GM12878 (cell line): ENCODE data around the gene CCNY. TPM values are rescaled to one million over a fixed set of nuclear protein-coding genes. Genes with fewer than 3 reads are reported as not detected.

Experiments
- ATAC-seq: fragments of 200-7000 bp; cut with Tn5 transposase; 3 replicates; pipeline ENCODE4 v1.9.1; 2020; ENCODE audit warnings: mild to moderate bottlenecking, moderate library complexity
- BruUV-seq: library from RNA; stranded (reverse); fragments of 400-500 nt; replicated peaks from 2 replicates; lab custom pipeline; 2021; lab: Mats Ljungman, UMichigan
- CTCF ChIA-PET: fragments of 300-600 bp; sonication (Branson Sonifier 250); formaldehyde crosslinking; extraction: SDS; loops from one replicate; lab custom pipeline; 2021; ENCODE audit warnings: inconsistent platforms; lab: Yijun Ruan, JAX
- POLR2A ChIA-PET: fragments of 350-600 bp; formaldehyde crosslinking; extraction: SDS; loops from one replicate; lab custom pipeline; 2021; ENCODE audit warnings: inconsistent platforms; lab: Charles Lee
- RAD21 ChIA-PET: fragments of 300-600 bp; sonication (Branson Sonifier 250); formaldehyde crosslinking; loops from one replicate; lab custom pipeline; 2023; ENCODE audit warnings: antibody characterized with exemption; ENCODE audit not compliant: unreplicated experiment; lab: Charles Lee
- SMC1A ChIA-PET: fragments of 300-600 bp; sonication (Branson Sonifier 250); formaldehyde crosslinking; loops from one replicate; lab custom pipeline; 2023; ENCODE audit not compliant: unreplicated experiment, uncharacterized antibody; lab: Charles Lee
- DNase-seq: peaks from one replicate; pipeline ENCODE4 v3.0.0-alpha.2; 2011; ENCODE audit warnings: low read depth, low spot score
- FAIRE-seq: peaks from 3 replicates; lab custom pipeline; 2011; peaks lifted over from hg19 to GRCh38; lab: Jason Lieb, UNC
- H2AFZ ChIP-seq: 2 replicates; pipeline ENCODE4 v1.6.0; 2011; ENCODE audit warnings: low read depth, low read length, control low read depth; ENCODE audit not compliant: control insufficient read depth
- H3K27ac ChIP-seq: 2 replicates; pipeline ENCODE4 v1.5.1; 2011; ENCODE audit warnings: control low read depth; ENCODE audit not compliant: control insufficient read depth, insufficient read depth
- H3K27me3 ChIP-seq, 2 experiments: replicated peaks in 1 of 2; 2 replicates each; pipeline versions ENCODE4 v1.6.0 to v1.6.1; 2011; ENCODE audit warnings: low read length in 1 of 2; ENCODE audit not compliant: control insufficient read depth in 2 of 2, insufficient read depth in 2 of 2
- H3K36me3 ChIP-seq, 2 experiments: 2 replicates each; pipeline ENCODE4 v1.5.1; 2011; ENCODE audit warnings: low read length in 1 of 2; ENCODE audit not compliant: control insufficient read depth in 2 of 2, insufficient read depth in 2 of 2
- H3K4me1 ChIP-seq: 2 replicates; pipeline ENCODE4 v1.6.1; 2011; ENCODE audit warnings: mild to moderate bottlenecking, low read length, moderate library complexity, mixed read lengths; ENCODE audit not compliant: control insufficient read depth, insufficient read depth
- H3K4me2 ChIP-seq: 2 replicates; pipeline ENCODE4 v1.6.0; 2011; ENCODE audit warnings: control low read depth; ENCODE audit not compliant: control insufficient read depth, insufficient read depth
- H3K4me3 ChIP-seq: fragments of 200-600 bp; sonication (generic); 2 replicates; pipeline ENCODE4 v1.5.1; 2016
- H3K79me2 ChIP-seq: 2 replicates; pipeline ENCODE4 v1.6.0; 2011; ENCODE audit warnings: low read length; ENCODE audit not compliant: control insufficient read depth, insufficient read depth
- H3K9ac ChIP-seq: 2 replicates; pipeline ENCODE4 v1.8.0; 2011; ENCODE audit warnings: low read length, control low read depth, mixed read lengths; ENCODE audit not compliant: control insufficient read depth, insufficient read depth
- H3K9me3 ChIP-seq: replicated peaks from 3 replicates; pipeline ENCODE4 v1.5.1; 2011; ENCODE audit warnings: mild to moderate bottlenecking, low read length; ENCODE audit not compliant: control insufficient read depth, insufficient read depth
- H4K20me1 ChIP-seq: 2 replicates; pipeline ENCODE4 v1.6.0; 2011; ENCODE audit not compliant: control insufficient read depth, insufficient read depth
- CREM ChIP-seq: IDR thresholded peaks from 2 replicates; pipeline ENCODE4 v1.6.1; 2014; ENCODE audit warnings: antibody characterized with exemption, low read depth
- E2F8 ChIP-seq: fragments of 450-650 bp; IDR thresholded peaks from 2 replicates; pipeline ENCODE4 v1.6.1; 2018; ENCODE audit warnings: mild to moderate bottlenecking, low read depth, moderate library complexity; ENCODE audit not compliant: partially characterized antibody
- E4F1 ChIP-seq: fragments of 450-650 bp; IDR thresholded peaks from 2 replicates; pipeline ENCODE4 v1.6.1; 2018; ENCODE audit warnings: borderline replicate concordance, mild to moderate bottlenecking; ENCODE audit not compliant: partially characterized antibody
- EED ChIP-seq: sonication (generic); IDR thresholded peaks from 2 replicates; pipeline ENCODE4 v1.6.1; 2016; ENCODE audit warnings: antibody characterized with exemption, low read depth
- GATAD2B ChIP-seq: fragments of 450-650 bp; conservative IDR thresholded peaks from 2 replicates; pipeline ENCODE4 v1.6.1; 2017; ENCODE audit warnings: low read depth, mild to moderate bottlenecking, moderate library complexity
- IKZF2 ChIP-seq, 2 experiments: fragments of 450-650 bp; IDR thresholded peaks; 2 replicates each; pipeline ENCODE4 v1.6.1; 2017; ENCODE audit warnings: mild to moderate bottlenecking in 2 of 2, moderate library complexity in 2 of 2
- IRF4 ChIP-seq: IDR thresholded peaks from 2 replicates; pipeline ENCODE4 v1.6.1; 2011; ENCODE audit warnings: low read depth, low read length
- IRF5 ChIP-seq: fragments of 450-650 bp; IDR thresholded peaks from 2 replicates; pipeline ENCODE4 v1.6.1; 2017; ENCODE audit warnings: borderline replicate concordance
- MTA2 ChIP-seq: fragments of 450-650 bp; IDR thresholded peaks from 2 replicates; pipeline ENCODE4 v1.6.1; 2016; ENCODE audit warnings: low read depth, mild to moderate bottlenecking, moderate library complexity
- POLR2A ChIP-seq: IDR thresholded peaks from 2 replicates; pipeline ENCODE4 v1.6.1; 2011; ENCODE audit warnings: low read depth, mild to moderate bottlenecking, low read length
- RAD21 ChIP-seq: IDR thresholded peaks from 2 replicates; pipeline ENCODE4 v1.6.1; 2011; ENCODE audit warnings: mild to moderate bottlenecking, low read depth, low read length, moderate library complexity; ENCODE audit not compliant: insufficient read depth
- SPI1 ChIP-seq: IDR thresholded peaks from 2 replicates; pipeline ENCODE4 v1.6.1; 2011; ENCODE audit warnings: low read depth, mild to moderate bottlenecking, low read length, moderate library complexity, borderline replicate concordance; ENCODE audit not compliant: insufficient read depth
- STAT3 ChIP-seq: IDR thresholded peaks from 2 replicates; pipeline ENCODE4 v1.6.1; 2011; ENCODE audit warnings: low read depth, low read length, improper control_type of control experiment
- USF1 ChIP-seq: IDR thresholded peaks from 2 replicates; pipeline ENCODE4 v1.6.1; 2011; ENCODE audit warnings: borderline replicate concordance, low read depth, mild to moderate bottlenecking, moderate library complexity, mixed read lengths, low read length; ENCODE audit not compliant: insufficient read depth; ENCODE audit errors: extremely low read length
- WGBS: methylation state at CpG from one replicate; pipeline ENCODE4 v1.1.6; 2016; ENCODE audit warnings: low lambda C conversion rate; ENCODE audit not compliant: insufficient replicate concordance, insufficient coverage; ENCODE audit errors: missing lambda C conversion rate; 5-methylcytosine and 5-hydroxymethylcytosine counted together
- in situ Hi-C: fragments of 300-500 bp; cut with MboI; formaldehyde crosslinking; loops from 9 replicates; pipeline ENCODE4 v1.14.3; 2018; ENCODE audit warnings: mixed read lengths
- intact Hi-C: fragments of 100-400 bp; cut with micrococcal nuclease; formaldehyde crosslinking; loops from one replicate; pipeline ENCODE4 v1.14.2; 2022; ENCODE audit not compliant: unreplicated experiment
- polyA plus RNA-seq, 11 experiments: library from polyadenylated mRNA; depleted of rRNA in 4 of 11; unstranded in 6 of 11; stranded (reverse) in 5 of 11; fragments of >200 nt; fragmentation: Nextera tagmentation in 4 of 11; fragmentation: Illumina TruSeq in 1 of 11; extraction: Ambion mirVana in 4 of 11; extraction: Trizol in 1 of 11; gene quantifications; 1 replicate in 1 of 11; 2 replicates in 10 of 11; pipeline versions ENCODE4 v1.2.1 to v1.2.3, GENCODE V29; 2011 to 2016; ENCODE audit warnings: inconsistent platforms in 2 of 11, missing spikeins in 2 of 11, low read depth in 1 of 11
- total RNA-seq, 4 experiments: library from RNA; depleted of rRNA in 3 of 4; stranded (reverse); fragments of >200 nt in 3 of 4; fragmentation: Illumina TruSeq in 1 of 4; extraction: Trizol in 1 of 4; gene quantifications; 2 replicates each; pipeline versions ENCODE4 v1.2.1 to v1.2.3, GENCODE V29; 2013 to 2021

The CCNY gene
- total and polyA plus RNA-seq, 10 of the 15 experiments (the other 5 are each of a cell fraction or from before 2014, with no cell fraction given), result 3.6 to 50.0 (median 26.1) TPM

- H3K9me3 ChIP-seq, result no peaks in the 10 kb centered on the region
- no peak overlapping the region for H3K4me3 ChIP-seq
- no peaks in the 10 kb centered on the region for H4K20me1 ChIP-seq
- ChIA-PET POLR2A (no interaction called here), RAD21 (no interaction called here), SMC1A (no interaction called here), CTCF (no interaction called here)
- peaks cover 6% of the 10 kb centered on the region for H3K79me2 ChIP-seq
- no peak overlapping the region for H3K9ac ChIP-seq
- ATAC-seq, result no peak
- BruUV-seq, result no TSS peak
- H3K27ac ChIP-seq, result no peak overlapping the region
- no peak for FAIRE-seq
- 89% methylated on average over 9 of the region's 9 CpGs for WGBS
- no peaks in the 10 kb centered on the region for H3K36me3 ChIP-seq
- intact Hi-C loops, result no loop called here
- H3K27me3 ChIP-seq, result no peaks in the 10 kb centered on the region
- in situ Hi-C loops, result no loop called here
- no peak overlapping the region for H3K4me2 ChIP-seq
- TF ChIP-seq IKZF2 (IDR thresholded peaks at IDR 0.05), result no peak
- TF ChIP-seq RAD21, result no peak
- TF ChIP-seq SPI1, result no peak
- TF ChIP-seq POLR2A, result no peak
- TF ChIP-seq MTA2, result no peak
- no peak for TF ChIP-seq IRF5
- no peak for TF ChIP-seq E2F8
- TF ChIP-seq CREM, result no peak
- no peak for TF ChIP-seq USF1
- no peak for TF ChIP-seq IRF4
- no peak for TF ChIP-seq E4F1
- TF ChIP-seq EED, result no peak
- TF ChIP-seq GATAD2B, result no peak
- TF ChIP-seq STAT3, result no peak
- TF ChIP-seq, all 136 proteins: peak for 0
- no peak for DNase-seq
- Histone ChIP-seq H3K4me1 (no peaks in the 10 kb centered on the region), H2AFZ (no peak overlapping the region)
Observed at GRCh38 chr10:35470248-35470924, 134.1 kb downstream of the CCNY start.
